Stimulated activated naive CD8-positive, alpha-beta T cell treated with anti-CD3 and anti-CD28 coated beads, Interleukin-15, Interleukin-2, amounts not matched to agents 100 ng/mL and 50 ng/mL, for 24 hours (primary cell): ENCODE data around the gene HOXD10.

Source experiments
- H3K27ac Mint-ChIP-seq: one replicate; pipeline ENCODE4 v1.8.0; 2021; ENCODE audit warnings: mild to moderate bottlenecking, mixed read lengths
- H3K27me3 Mint-ChIP-seq: one replicate; pipeline ENCODE4 v1.8.0; 2021; ENCODE audit warnings: mixed read lengths
- H3K36me3 Mint-ChIP-seq: one replicate; pipeline ENCODE4 v1.8.0; 2021; ENCODE audit warnings: low read depth, mixed read lengths
- H3K4me1 Mint-ChIP-seq: one replicate; pipeline ENCODE4 v1.8.0; 2021; ENCODE audit warnings: low read depth, mixed read lengths
- H3K4me3 Mint-ChIP-seq: one replicate; pipeline ENCODE4 v1.8.0; 2021; ENCODE audit warnings: mild to moderate bottlenecking, mixed read lengths
- H3K9me3 Mint-ChIP-seq: one replicate; pipeline ENCODE4 v1.8.0; 2021; ENCODE audit warnings: mixed read lengths

The HOXD10 gene

GRCh38 chr2:176088048-176088936, 28.3 kb upstream of the HOXD10 start:
- H3K4me3 Mint-ChIP-seq, result peak overlapping the region; percentile 57

GRCh38 chr2:176088937-176089842, 27.4 kb upstream of the HOXD10 start:
- peaks cover 19% of the 10 kb centered on the region for H3K4me1 Mint-ChIP-seq
- peaks cover 10% of the 10 kb centered on the region for H3K36me3 Mint-ChIP-seq
- no peak overlapping the region for H3K27ac Mint-ChIP-seq
- H3K27me3 Mint-ChIP-seq, result peaks cover 87% of the 10 kb centered on the region
- no peak overlapping the region for H3K4me3 Mint-ChIP-seq
- H3K9me3 Mint-ChIP-seq, result peaks cover 4% of the 10 kb centered on the region

More at GRCh38 chr2:176088048-176088936, 28.3 kb upstream of the HOXD10 start:
- Mint-ChIP-seq H3K36me3 (peaks cover 10% of the 10 kb centered on the region), H3K9me3 (peaks cover 4% of the 10 kb centered on the region), H3K4me1 (peaks cover 12% of the 10 kb centered on the region), H3K27me3 (peaks cover 87% of the 10 kb centered on the region), H3K27ac (no peak overlapping the region)

GRCh38 chr2:176089843-176090395, 26.7 kb upstream of the HOXD10 start:
- peaks cover 4% of the 10 kb centered on the region for H3K9me3 Mint-ChIP-seq
- H3K36me3 Mint-ChIP-seq, result peaks cover 4% of the 10 kb centered on the region
- peaks cover 87% of the 10 kb centered on the region for H3K27me3 Mint-ChIP-seq
- H3K4me3 Mint-ChIP-seq, result no peak overlapping the region
- H3K4me1 Mint-ChIP-seq, result peaks cover 19% of the 10 kb centered on the region
- H3K27ac Mint-ChIP-seq, result no peak overlapping the region

GRCh38 chr2:176090862-176091261, 25.7 kb upstream of the HOXD10 start:
- H3K4me1 Mint-ChIP-seq, result peaks cover 19% of the 10 kb centered on the region
- H3K36me3 Mint-ChIP-seq, result peaks cover 4% of the 10 kb centered on the region
- no peak overlapping the region for H3K4me3 Mint-ChIP-seq
- peaks cover 4% of the 10 kb centered on the region for H3K9me3 Mint-ChIP-seq
- H3K27me3 Mint-ChIP-seq, result peaks cover 87% of the 10 kb centered on the region
- no peak overlapping the region for H3K27ac Mint-ChIP-seq

GRCh38 chr2:176091329-176092258, 25.0 kb upstream of the HOXD10 start:
- Mint-ChIP-seq H3K36me3 (peaks cover 4% of the 10 kb centered on the region), H3K27me3 (peaks cover 90% of the 10 kb centered on the region), H3K27ac (peak overlapping the region; percentile 63)

GRCh38 chr2:176092270-176093144, 24.1 kb upstream of the HOXD10 start, which contains the start of gene HOXD13:
TSS of gene HOXD13 (plus strand) at chr2:176092721. CDS start at chr2:176092891, 170 bp downstream.
- peaks cover 30% of the 10 kb centered on the region for H3K4me1 Mint-ChIP-seq
- no peaks in the 10 kb centered on the region for H3K9me3 Mint-ChIP-seq
- H3K27ac Mint-ChIP-seq, result peak within 1 kb of the TSS; percentile 63
- H3K4me3 Mint-ChIP-seq, result peak within 1 kb of the TSS; percentile 43
- H3K27me3 Mint-ChIP-seq, result peaks cover 90% of the 10 kb centered on the region
- peaks cover 4% of the 10 kb centered on the region for H3K36me3 Mint-ChIP-seq

More at GRCh38 chr2:176091329-176092258, 25.0 kb upstream of the HOXD10 start:
- Mint-ChIP-seq H3K4me1 (peaks cover 23% of the 10 kb centered on the region), H3K9me3 (peaks cover 4% of the 10 kb centered on the region), H3K4me3 (no peak overlapping the region)

- Mint-ChIP-seq H3K27me3 (peaks cover 90% of the 10 kb centered on the region), H3K9me3 (no peaks in the 10 kb centered on the region), H3K4me1 (peaks cover 37% of the 10 kb centered on the region), H3K4me3 (peak overlapping the region; percentile 43), H3K36me3 (peaks cover 4% of the 10 kb centered on the region), H3K27ac (peak overlapping the region; percentile 36)
Measured at GRCh38 chr2:176093145-176093897, 23.3 kb upstream of the HOXD10 start.

- H3K9me3 Mint-ChIP-seq, result no peaks in the 10 kb centered on the region
- peak overlapping the region; percentile 32 for H3K4me3 Mint-ChIP-seq
- peak overlapping the region; percentile 36 for H3K27ac Mint-ChIP-seq
- H3K4me1 Mint-ChIP-seq, result peaks cover 37% of the 10 kb centered on the region
- peaks cover 90% of the 10 kb centered on the region for H3K27me3 Mint-ChIP-seq
- peaks cover 4% of the 10 kb centered on the region for H3K36me3 Mint-ChIP-seq
Measured at GRCh38 chr2:176093898-176094249, 22.7 kb upstream of the HOXD10 start.

- Mint-ChIP-seq H3K4me3 (no peak overlapping the region), H3K36me3 (peaks cover 4% of the 10 kb centered on the region), H3K4me1 (peaks cover 37% of the 10 kb centered on the region), H3K27me3 (peaks cover 90% of the 10 kb centered on the region), H3K9me3 (no peaks in the 10 kb centered on the region), H3K27ac (no peak overlapping the region)
Measured at GRCh38 chr2:176094349-176094748, 22.2 kb upstream of the HOXD10 start.

- H3K27ac Mint-ChIP-seq, result no peak overlapping the region
- H3K36me3 Mint-ChIP-seq, result peaks cover 4% of the 10 kb centered on the region
- no peaks in the 10 kb centered on the region for H3K9me3 Mint-ChIP-seq
- no peak overlapping the region for H3K4me3 Mint-ChIP-seq
- peaks cover 87% of the 10 kb centered on the region for H3K27me3 Mint-ChIP-seq
- H3K4me1 Mint-ChIP-seq, result peaks cover 37% of the 10 kb centered on the region
Measured at GRCh38 chr2:176095421-176095820, 21.2 kb upstream of the HOXD10 start.

- H3K4me1 Mint-ChIP-seq, result peaks cover 37% of the 10 kb centered on the region
- H3K4me3 Mint-ChIP-seq, result peak overlapping the region; percentile 74
- H3K36me3 Mint-ChIP-seq, result peaks cover 4% of the 10 kb centered on the region
- no peak overlapping the region for H3K27ac Mint-ChIP-seq
- H3K9me3 Mint-ChIP-seq, result no peaks in the 10 kb centered on the region
- H3K27me3 Mint-ChIP-seq, result peaks cover 87% of the 10 kb centered on the region
Measured at GRCh38 chr2:176096243-176096985, 20.2 kb upstream of the HOXD10 start.
